GM21723 (cell line): ENCODE results near the gene NT5C3A.
"Not testable (repeated sequence)": the region's sequence is repeated elsewhere in the genome, so short reads cannot be mapped to it uniquely, and the experiment has no call there.

ENCODE experiments used
- ATAC-seq: cut with Tn5 transposase; IDR thresholded peaks from one replicate; pipeline ENCODE4 v1.9.1; 2021; ENCODE audit warnings: mild to moderate bottlenecking, moderate library complexity; ENCODE audit not compliant: unreplicated experiment

The NT5C3A gene

DNA sequence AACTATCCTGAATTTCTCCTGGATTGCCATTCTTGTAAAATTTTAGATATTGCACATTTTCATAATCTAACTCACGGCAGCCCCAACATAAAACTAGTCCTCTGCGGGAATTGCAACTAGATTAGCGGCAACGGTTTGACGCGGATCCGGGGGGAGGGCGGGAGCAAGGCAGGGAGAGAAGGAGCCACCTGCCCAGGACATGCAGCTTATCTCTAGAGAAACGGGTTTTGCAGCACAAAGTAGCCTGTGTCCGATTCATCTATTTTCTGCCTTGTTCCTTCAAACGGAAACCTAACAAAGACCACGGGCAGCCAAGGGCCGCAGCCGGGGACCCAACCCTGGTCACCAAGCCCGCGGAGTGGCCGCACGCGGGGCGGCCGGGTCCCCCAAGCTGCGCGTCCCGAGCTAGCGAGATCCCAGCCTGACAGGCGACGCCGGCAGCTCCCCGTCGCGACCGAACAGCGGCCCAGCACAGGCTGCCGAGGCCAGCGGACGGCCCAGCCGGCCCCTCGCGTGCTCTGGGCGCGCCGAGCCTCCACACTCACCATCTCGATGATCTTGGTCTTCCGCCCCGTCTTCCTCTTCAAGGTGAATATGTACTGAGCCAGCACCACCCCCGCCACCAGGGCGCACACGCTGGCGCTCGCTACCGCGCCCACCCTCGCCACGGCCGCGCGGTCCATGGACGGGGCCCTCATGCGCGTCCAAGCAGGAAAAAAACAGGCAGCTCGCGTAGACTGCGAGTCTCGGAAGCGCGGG, at the start of gene NT5C3A:
Gene NT5C3A, minus strand, starts transcription at position 754 of the 759 bp plus-strand sequence. Its CDS starts 71 bp downstream, at position 683.
- peak; percentile 49 for ATAC-seq

GRCh38 chr7:33111614-33112013, 49.0 kb upstream of the NT5C3A start:
- no peak for ATAC-seq

GRCh38 chr7:33109758-33110238, 47.2 kb upstream of the NT5C3A start:
- no peak for ATAC-seq

GRCh38 chr7:33109005-33109757, 46.6 kb upstream of the NT5C3A start, which contains the start of gene RP9:
Gene RP9, minus strand, starts transcription at chr7:33109404. Its CDS starts 32 bp downstream, at chr7:33109372.
- ATAC-seq = peak; percentile 87

- peak; percentile 8 for ATAC-seq
Observed at GRCh38 chr7:33108554-33109004, 46.0 kb upstream of the NT5C3A start.

DNA sequence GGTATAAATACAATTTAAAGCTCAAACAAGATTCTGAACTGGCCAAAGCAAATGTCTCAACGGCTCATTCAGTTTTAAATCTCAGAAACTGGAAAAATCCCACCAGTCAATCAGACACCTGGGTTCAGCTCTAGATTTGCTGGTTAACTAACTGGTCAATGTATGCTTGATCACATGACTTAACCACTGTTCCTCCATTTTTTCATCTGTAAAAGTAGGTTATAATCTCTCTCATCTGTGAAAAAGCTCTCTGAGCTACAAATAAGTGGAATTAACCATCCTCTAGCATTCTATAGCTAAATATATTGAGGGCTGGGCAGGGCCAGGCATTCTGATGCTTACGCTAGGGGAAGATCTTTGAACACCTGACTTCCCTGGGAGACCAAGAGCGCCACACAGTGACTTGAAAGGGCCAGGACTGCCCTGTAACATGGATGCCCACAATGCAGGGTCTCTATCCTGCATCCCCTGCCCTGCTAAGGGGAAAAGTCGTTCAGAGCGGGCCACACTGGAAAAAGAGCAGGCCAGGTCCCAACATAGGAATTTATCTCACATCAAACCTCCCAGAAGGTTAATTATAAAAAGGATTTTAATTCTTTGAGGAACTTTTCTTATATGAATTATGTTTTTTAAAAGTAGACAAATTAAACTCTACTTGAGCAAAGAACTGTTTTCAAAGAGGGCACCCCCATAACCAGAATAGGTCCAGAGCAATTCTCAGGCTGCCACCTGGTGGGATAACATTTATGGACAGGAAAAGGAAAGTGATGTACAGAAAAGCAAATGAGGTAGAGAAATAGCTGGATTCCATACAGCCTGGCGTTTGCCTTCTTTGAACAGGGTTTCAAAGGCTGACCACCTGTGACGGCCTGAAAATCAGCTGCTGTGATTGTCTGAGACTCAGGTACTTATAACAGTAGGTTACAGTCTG, 44.8 kb upstream of the NT5C3A start:
- peak; percentile 37 for ATAC-seq

DNA sequence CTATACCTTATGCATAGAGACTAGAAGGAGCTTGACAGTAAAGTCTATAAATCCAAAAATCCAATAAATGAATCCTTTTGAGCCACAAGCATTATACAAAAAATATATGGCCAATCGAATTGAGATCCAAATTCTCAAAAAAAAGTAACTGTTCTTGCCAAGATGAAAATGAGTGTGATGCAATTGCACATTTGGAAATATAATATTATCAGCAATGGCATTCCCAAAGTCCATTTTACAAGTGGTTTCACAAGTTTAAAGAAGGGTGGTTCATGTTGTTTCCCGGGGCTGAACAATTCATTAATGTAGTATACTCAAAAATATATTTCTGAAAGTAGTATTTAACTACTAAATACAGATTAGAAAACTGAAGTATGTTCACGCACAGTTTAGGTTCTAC, 39.3 kb upstream of the NT5C3A start:
- no peak for ATAC-seq

DNA sequence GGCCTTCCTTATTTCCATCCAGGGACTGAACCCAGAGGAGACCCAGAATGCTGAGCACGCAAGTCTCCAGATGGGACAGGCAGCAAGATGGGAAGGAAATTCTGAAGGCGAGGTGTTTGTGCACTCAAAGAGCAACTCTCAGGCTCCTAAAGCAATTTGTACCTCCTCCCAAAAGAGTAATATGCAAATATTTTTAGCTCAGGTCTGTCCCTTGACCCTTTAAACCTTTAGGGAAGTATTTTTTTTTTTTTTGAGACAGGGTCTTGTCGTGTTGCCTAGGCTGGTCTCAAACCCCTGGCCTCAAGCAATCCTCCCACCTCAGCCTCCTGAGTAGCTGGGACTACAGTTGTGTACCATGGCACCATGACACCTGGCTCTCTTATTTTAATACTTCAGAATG, 38.2 kb upstream of the NT5C3A start:
- ATAC-seq = no peak

- ATAC-seq = no peak
Observed at GRCh38 chr7:33099154-33099940, 36.8 kb upstream of the NT5C3A start.

DNA sequence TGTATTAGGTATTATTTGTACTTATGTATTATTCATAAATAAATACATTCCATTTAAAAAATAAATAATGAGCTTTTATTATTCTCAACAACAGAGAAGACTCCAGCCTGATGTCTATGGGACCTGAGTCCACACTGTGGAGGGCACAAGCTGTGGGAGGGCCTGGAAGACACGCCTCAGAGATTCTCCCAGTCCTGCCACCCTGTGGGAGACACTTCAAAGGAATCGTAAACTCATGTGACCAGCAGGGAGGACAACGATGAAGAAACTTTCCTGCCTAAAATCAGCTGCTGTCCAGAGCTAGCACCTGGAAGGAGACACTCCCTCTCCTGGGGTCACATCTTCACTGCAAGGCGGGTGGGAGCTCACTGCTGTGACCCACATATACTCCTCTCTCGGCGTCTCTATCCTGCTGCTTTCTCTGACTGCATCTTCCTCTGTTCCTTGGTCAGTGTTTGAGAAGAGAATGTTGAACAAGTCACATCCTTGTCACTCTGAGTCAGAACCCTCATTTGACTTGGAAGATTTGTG, 32.2 kb upstream of the NT5C3A start:
- not testable (repeated sequence) for ATAC-seq

GRCh38 chr7:33093266-33093665, 30.7 kb upstream of the NT5C3A start:
- ATAC-seq = no peak

DNA sequence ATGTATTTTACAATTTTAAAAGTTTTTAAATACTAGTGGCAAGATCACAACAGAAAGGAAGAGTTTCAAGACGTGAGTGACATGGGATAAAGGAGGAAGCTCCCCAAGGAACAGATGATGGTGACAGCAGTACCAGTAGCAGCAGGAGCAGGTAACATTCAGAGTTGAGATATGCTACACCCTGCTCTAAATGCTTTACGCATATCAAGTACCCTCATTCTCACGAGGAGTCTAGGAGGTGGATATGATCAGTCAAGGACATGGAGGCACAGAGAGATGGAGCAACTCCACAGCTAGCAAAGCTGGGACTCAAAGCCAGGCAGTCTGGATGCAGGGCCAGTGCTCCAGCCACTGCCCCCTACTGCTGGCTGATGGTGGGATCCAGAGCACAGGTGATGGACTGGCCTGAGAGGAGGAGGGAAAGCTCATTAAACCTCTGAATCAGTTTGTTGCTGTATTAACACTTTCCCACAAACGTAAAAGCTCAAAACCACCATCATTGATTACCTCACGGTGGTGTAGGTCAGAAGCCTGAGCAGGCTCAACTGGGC, 29.1 kb upstream of the NT5C3A start:
- ATAC-seq = no peak

DNA sequence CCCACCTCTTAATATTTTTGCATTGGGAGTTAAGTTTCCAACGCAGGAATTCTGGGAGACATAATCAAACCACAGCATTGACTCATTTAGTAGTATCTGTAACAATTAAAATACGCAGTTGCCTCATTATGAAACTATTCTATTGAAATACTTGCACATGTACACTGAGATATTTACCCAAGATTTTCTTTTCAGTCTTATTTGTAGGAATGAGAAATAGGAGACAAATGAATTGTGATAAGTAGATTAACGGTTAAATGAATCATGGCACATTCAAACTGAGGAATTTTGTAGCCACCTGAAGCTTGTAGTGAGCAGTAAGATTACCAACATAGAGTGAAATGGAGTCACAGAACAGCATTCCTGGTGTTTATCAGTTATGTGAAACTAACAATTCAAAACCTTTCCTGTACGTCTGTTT, 28.5 kb upstream of the NT5C3A start:
- no peak for ATAC-seq

DNA sequence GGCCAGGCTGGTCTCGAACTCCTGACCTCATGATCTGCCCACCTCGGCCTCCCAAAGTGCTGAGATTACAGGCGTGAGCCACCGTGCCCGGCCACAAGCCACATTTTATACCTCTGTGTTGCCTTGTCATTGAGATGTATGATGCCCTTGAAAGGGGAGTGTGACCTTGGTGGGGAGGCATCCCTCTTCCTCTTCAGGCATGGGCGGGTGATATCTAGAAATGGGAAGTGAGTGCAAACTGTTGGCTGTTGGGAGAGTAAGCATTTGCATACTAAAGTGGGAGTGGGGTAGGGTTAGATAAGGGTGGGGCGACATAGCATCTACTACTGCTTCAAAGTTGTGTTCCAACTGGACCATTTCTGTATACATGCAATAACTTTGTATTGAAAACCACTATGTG, 26.6 kb upstream of the NT5C3A start:
- no peak for ATAC-seq

DNA sequence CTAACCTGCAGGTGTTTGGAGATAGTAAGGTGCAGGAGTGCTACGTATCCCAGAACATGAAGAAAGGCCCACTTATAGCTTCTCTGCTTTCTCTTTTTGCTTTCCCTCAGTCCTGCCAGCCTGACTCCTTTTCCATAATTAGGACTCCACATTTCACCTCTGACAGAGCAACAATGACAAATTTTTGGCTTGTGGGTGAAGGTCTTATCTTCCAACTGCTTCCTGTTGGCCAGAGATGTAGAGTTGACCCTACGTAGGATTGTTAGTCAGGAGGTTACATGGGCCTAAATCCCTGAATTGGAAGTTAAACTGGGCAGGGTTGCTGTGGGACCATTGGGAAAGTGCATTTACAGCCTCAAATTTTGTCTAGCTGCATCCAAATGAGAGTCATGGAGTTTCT, 25.3 kb upstream of the NT5C3A start:
- ATAC-seq = no peak

DNA sequence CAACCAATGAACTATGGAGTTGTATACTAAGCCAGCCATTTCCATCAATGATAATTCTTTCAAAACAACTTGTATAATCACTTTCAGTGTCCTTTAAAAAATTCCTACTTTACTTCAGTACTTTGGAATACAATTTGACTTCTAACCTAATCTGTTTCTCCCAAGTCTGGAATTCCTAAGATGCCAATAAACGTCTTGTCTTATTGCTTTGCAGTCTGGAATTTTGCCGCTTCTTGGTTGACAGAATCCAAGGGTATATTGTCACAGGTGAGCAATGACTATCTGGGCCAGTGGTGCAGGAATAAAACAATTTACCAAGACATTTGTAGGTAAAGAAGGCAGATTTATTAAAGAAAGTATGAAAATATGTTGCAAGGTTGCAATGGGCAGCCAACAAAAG, 24.8 kb upstream of the NT5C3A start:
- ATAC-seq = no peak

- ATAC-seq = no peak
Observed at GRCh38 chr7:33079763-33080690, 17.5 kb upstream of the NT5C3A start.

DNA sequence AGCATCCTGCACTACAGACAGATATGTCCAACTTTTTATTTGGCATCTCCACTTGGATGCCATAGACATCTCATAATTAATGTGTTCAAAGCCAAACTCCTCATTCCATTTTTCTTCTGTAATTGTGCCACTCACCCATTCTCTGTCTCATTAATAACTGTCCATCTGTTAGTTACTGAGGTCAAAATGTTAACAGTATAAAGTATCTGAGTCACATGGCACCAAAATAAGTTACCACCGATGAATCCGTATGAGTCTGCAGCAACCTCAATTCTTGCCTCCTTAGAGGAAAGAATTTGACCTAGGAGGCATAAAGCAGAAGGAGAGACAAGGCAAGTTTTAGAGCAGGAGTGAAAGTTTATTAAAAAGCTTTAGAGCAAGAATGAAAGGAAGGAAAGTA, 16.5 kb upstream of the NT5C3A start:
- no peak for ATAC-seq
